ENCODE measurements around the gene RBM3.

DNA sequence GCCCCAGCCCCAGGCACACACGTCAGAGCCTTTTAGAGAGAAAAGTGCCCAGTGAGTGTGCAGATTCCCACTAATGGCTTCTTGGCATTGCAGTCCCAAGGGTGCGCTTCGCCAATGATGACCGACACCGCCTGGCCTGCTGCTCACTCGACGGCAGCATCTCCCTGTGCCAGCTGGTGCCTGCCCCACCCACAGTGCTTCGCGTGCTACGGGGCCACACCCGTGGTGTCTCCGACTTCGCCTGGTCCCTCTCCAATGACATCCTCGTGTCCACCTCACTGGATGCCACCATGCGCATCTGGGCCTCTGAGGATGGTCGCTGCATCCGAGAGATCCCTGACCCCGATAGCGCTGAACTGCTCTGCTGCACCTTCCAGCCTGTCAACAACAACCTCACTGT lies 25.9 kb downstream of the RBM3 start:
- TF ChIP-seq, protein P1, sequence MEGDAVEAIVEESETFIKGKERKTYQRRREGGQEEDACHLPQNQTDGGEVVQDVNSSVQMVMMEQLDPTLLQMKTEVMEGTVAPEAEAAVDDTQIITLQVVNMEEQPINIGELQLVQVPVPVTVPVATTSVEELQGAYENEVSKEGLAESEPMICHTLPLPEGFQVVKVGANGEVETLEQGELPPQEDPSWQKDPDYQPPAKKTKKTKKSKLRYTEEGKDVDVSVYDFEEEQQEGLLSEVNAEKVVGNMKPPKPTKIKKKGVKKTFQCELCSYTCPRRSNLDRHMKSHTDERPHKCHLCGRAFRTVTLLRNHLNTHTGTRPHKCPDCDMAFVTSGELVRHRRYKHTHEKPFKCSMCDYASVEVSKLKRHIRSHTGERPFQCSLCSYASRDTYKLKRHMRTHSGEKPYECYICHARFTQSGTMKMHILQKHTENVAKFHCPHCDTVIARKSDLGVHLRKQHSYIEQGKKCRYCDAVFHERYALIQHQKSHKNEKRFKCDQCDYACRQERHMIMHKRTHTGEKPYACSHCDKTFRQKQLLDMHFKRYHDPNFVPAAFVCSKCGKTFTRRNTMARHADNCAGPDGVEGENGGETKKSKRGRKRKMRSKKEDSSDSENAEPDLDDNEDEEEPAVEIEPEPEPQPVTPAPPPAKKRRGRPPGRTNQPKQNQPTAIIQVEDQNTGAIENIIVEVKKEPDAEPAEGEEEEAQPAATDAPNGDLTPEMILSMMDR (IDR thresholded peaks at IDR 0.05; ENCODE audit: borderline replicate concordance, extremely low read depth, low read length, poor library complexity, severe bottlenecking), result no peak
- TF ChIP-seq EZH2 (IDR thresholded peaks at IDR 0.05; ENCODE audit: borderline replicate concordance, low read depth, low read length, severe bottlenecking), result no peak

Data from DND-41 (cell line).